ENCODE data around the gene CD96. TPM values are rescaled to one million over a fixed set of nuclear protein-coding genes. Genes with fewer than 3 reads are reported as not detected.

The CD96 gene
- total RNA-seq, 1 donor from 2014 or later, result 5.6 TPM

DNA sequence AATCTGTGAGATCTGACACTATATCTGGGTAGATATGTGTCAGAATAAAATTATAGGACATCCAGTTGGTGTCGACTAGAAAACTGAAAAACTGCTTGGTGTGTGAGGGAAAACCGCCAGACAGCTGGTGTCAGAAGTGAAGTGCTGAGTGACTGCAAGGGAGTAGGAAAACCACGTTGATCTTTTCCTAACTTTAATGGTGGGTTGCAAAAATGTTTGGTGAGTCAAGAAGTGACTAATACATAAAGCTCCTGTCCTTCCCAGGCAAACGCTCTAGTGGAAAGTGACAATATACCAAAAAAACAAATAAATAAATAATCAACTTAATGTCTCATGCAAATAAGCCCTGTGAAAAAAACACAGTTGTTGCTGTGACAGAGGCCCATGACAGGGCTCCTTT is 7.3 kb upstream of the CD96 start:
- Histone ChIP-seq H3K27me3 (ENCODE audit: low read depth) (no peaks in the 10 kb centered on the region), H3K36me3 (no peaks in the 10 kb centered on the region), H3K4me1 (peaks cover 10% of the 10 kb centered on the region), H3K9me3 (no peaks in the 10 kb centered on the region), H3K4me3 (no peak overlapping the region), H3K27ac (no peak overlapping the region)
- ATAC-seq (no peak), DNase-seq (no peak)
- TF ChIP-seq, protein P1, sequence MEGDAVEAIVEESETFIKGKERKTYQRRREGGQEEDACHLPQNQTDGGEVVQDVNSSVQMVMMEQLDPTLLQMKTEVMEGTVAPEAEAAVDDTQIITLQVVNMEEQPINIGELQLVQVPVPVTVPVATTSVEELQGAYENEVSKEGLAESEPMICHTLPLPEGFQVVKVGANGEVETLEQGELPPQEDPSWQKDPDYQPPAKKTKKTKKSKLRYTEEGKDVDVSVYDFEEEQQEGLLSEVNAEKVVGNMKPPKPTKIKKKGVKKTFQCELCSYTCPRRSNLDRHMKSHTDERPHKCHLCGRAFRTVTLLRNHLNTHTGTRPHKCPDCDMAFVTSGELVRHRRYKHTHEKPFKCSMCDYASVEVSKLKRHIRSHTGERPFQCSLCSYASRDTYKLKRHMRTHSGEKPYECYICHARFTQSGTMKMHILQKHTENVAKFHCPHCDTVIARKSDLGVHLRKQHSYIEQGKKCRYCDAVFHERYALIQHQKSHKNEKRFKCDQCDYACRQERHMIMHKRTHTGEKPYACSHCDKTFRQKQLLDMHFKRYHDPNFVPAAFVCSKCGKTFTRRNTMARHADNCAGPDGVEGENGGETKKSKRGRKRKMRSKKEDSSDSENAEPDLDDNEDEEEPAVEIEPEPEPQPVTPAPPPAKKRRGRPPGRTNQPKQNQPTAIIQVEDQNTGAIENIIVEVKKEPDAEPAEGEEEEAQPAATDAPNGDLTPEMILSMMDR (IDR thresholded peaks at IDR 0.05), result no peak
- intact Hi-C loops (cut with DNase I), result no loop called here

DNA sequence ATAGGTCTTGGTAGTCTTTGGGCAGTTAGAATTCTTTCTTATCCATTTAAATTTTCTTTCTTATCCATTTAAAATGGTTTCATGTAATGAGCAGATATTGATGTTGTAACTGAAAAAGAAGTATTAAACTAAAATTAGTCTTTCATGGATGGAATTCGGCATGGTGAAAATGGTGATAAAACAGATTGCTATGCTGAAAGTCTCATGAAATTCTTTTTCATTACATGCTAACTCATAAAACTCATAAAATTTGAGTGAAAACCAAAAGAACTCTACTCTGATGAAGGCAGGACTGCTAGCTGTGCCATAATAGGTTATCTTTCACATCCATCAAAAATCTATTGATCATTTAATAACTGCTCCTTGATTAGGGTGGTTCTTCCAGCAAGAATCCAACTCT is 3.9 kb upstream of the CD96 start:
- TF ChIP-seq, protein P1 (IDR thresholded peaks at IDR 0.05), result no peak
- intact Hi-C loops (cut with DNase I), result no loop called here

DNA sequence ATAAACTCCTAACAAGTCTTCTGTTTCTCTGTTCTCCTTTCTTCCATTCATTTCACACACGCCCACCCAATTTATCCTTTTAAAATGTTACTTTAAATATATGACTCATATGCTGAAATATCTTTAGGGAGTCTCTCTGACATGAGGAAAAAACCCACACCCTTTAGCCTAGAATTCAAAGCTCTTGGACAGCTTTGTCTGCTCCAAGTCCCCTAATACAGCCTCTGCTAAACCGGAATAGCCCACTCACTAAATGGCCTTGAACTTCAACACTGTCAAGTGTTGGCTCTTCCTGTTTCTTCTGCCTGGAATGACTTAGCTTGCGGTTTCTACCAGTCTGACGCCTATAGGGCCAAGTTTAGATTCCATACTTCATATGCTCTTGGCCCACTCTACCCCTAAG is 3.3 kb upstream of the CD96 start:
- Histone ChIP-seq H3K36me3 (no peaks in the 10 kb centered on the region), H3K9me3 (no peaks in the 10 kb centered on the region), H3K27ac (no peak overlapping the region), H3K4me1 (peaks cover 15% of the 10 kb centered on the region), H3K4me3 (no peak overlapping the region), H3K27me3 (ENCODE audit: low read depth) (no peaks in the 10 kb centered on the region)
- ATAC-seq (peak; percentile 36 to 51), DNase-seq (no peak)
- TF ChIP-seq, protein P1 (IDR thresholded peaks at IDR 0.05), result no peak
- intact Hi-C loops (cut with DNase I), result no loop called here

More for the DNA sequence above, 3.9 kb upstream of the CD96 start:
- no peaks in the 10 kb centered on the region for H3K9me3 ChIP-seq
- ATAC-seq, result no peak
- no peaks in the 10 kb centered on the region for H3K27me3 ChIP-seq (ENCODE audit: low read depth)
- peaks cover 15% of the 10 kb centered on the region for H3K4me1 ChIP-seq
- H3K36me3 ChIP-seq, result no peaks in the 10 kb centered on the region
- H3K4me3 ChIP-seq, result no peak overlapping the region
- no peak overlapping the region for H3K27ac ChIP-seq
- no peak for DNase-seq

DNA sequence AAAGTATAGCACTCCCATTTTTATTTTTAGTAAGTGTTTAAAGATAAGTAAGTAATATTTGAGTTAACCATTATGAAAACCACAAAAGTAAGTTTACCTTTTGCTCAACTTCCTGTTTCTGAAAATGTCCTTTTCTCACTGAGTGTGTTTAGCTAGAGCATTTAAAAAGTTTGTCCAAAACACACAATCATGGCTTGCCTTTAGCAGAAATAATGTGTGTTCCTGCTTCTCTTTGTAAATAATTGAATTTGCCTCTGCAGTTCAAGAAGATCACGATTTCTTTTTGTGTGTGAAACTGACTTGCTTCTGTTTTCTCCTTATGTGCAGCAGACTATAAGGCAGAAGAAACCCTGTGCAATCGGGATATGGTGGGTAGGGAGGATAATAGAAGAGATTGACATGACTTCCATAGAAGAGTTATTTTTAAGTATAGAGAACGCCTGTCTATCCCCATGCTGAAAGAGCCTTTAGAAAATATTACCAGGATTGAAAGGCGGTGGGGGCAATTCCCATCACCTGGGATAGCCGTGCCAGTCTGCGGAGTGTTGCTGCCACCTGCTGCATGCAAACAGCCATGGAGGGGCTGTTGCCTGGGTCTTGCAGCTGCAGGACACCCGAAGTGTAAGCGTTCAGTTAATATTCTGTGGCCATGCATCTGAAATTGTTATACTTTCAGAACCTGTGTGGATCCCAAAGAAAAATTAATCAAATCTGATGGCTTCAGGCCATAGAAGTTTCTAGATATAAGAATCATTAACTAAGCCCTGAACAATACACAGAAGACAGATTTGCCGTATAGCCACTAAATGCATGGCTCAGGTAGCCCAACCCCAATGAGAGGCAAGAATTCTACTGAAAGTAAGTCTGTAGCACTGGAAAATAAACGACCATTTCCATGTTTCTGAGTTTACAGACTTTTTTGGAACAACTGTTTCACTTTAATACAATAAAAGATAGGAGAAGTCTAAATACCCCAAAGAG is 2.4 kb upstream of the CD96 start:
- TF ChIP-seq, protein P1 (IDR thresholded peaks at IDR 0.05), result peak; percentile 65
- DNase-seq, result peak; percentile 69
- peak; percentile 86 to 93 for ATAC-seq
- intact Hi-C loops (cut with DNase I), result no loop called here
- Histone ChIP-seq H3K4me1 (peaks cover 15% of the 10 kb centered on the region), H3K36me3 (no peaks in the 10 kb centered on the region), H3K4me3 (no peak overlapping the region), H3K27me3 (ENCODE audit: low read depth) (no peaks in the 10 kb centered on the region), H3K27ac (no peak overlapping the region), H3K9me3 (no peaks in the 10 kb centered on the region)

DNA sequence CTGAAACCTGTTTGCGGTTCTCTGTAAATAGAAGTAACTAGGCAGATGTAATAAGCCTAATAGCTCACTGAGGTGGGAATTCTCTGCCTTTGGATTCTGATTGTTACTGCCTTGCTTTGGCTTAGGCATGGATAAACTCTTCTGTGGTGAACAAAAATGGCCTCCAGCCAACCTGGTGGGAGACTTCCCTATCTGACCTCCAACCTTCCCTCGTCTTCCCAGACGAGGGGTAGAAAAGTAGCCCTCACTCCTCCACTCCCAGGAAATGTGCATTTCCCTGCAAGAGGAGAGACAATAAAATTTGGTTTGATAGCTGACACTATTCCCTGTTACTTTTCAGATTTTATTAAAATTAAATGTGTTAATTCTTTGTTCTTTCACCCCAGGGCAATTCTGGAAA is 606 bp upstream of the CD96 start:
- H3K4me1 ChIP-seq, result peaks cover 15% of the 10 kb centered on the region
- no peak for DNase-seq
- no peak overlapping the region for H3K4me3 ChIP-seq
- no peaks in the 10 kb centered on the region for H3K36me3 ChIP-seq
- H3K27me3 ChIP-seq (ENCODE audit: low read depth), result no peaks in the 10 kb centered on the region
- H3K27ac ChIP-seq, result no peak overlapping the region
- TF ChIP-seq, protein P1 (IDR thresholded peaks at IDR 0.05), result no peak
- no peaks in the 10 kb centered on the region for H3K9me3 ChIP-seq
- ATAC-seq, result no peak
- intact Hi-C loops (cut with DNase I), result no loop called here
